Measurements from ENCODE around the gene ZNF644.
"Not testable (repeated sequence)": the region's sequence is repeated elsewhere in the genome, so short reads cannot be mapped to it uniquely, and the experiment has no call there.

The ZNF644 gene

GRCh38 chr1:91063403-91063802 is 41.6 kb upstream of the ZNF644 start:
- not testable (repeated sequence) for H2AK5ac ChIP-seq (ENCODE audit: low read length); H3K36me3 ChIP-seq (ENCODE audit: control insufficient read depth in 1 of 2, insufficient read depth in 2 of 2, low read length in 2 of 2); H3K79me1 ChIP-seq (ENCODE audit: low read length); H3K79me2 ChIP-seq (ENCODE audit: control insufficient read depth, insufficient read depth, low read length, poor library complexity); H2BK12ac ChIP-seq (ENCODE audit: low read length); H3K27ac ChIP-seq (ENCODE audit: low read depth, low read length); H3K4me3 ChIP-seq (ENCODE audit: low read depth, low read length); H3K4ac ChIP-seq (ENCODE audit: low read depth, low read length); H3K4me1 ChIP-seq (ENCODE audit: control insufficient read depth in 1 of 2, insufficient read depth in 2 of 2, low read length in 2 of 2); H4K12ac ChIP-seq (ENCODE audit: low read depth, low read length); H3K14ac ChIP-seq (ENCODE audit: low read length); H3K27me3 ChIP-seq (ENCODE audit: insufficient read depth, low read length); DNase-seq; H3K23ac ChIP-seq (ENCODE audit: low read length); H2BK5ac ChIP-seq (ENCODE audit: low read depth, low read length, poor library complexity); H2AFZ ChIP-seq (ENCODE audit: insufficient read depth, low read length, poor library complexity); H2BK120ac ChIP-seq (ENCODE audit: insufficient read depth, low read length, poor library complexity); H3K9ac ChIP-seq (ENCODE audit: low read length); H3K9me3 ChIP-seq (ENCODE audit: insufficient read depth, low read depth, low read length); H4K91ac ChIP-seq (ENCODE audit: low read depth, low read length); H4K8ac ChIP-seq (ENCODE audit: low read depth, low read length); H3K18ac ChIP-seq (ENCODE audit: low read length); H3K4me2 ChIP-seq (ENCODE audit: low read length)
- WGBS (ENCODE audit: extremely low coverage, insufficient coverage, insufficient read length) = no CpG with 5 or more reads among the region's 5 CpGs

- Histone ChIP-seq H3K79me2 (ENCODE audit: control insufficient read depth, insufficient read depth, low read length, poor library complexity) (no peaks in the 10 kb centered on the region), H3K36me3 (ENCODE audit: control insufficient read depth in 1 of 2, insufficient read depth in 2 of 2, low read length in 2 of 2) (no peaks in the 10 kb centered on the region), H4K8ac (ENCODE audit: low read depth, low read length) (no peak overlapping the region), H3K14ac (ENCODE audit: low read length) (no peak overlapping the region), H4K12ac (ENCODE audit: low read depth, low read length) (no peak overlapping the region), H3K27me3 (ENCODE audit: insufficient read depth, low read length) (no peaks in the 10 kb centered on the region), H3K4ac (ENCODE audit: low read depth, low read length) (no peak overlapping the region), H3K4me3 (ENCODE audit: low read depth, low read length) (no peak overlapping the region), H2AFZ (ENCODE audit: insufficient read depth, low read length, poor library complexity) (no peak overlapping the region), H3K79me1 (ENCODE audit: low read length) (no peaks in the 10 kb centered on the region), H2AK5ac (ENCODE audit: low read length) (no peak overlapping the region), H3K9me3 (ENCODE audit: insufficient read depth, low read depth, low read length) (no peaks in the 10 kb centered on the region), H3K4me2 (ENCODE audit: low read length) (no peak overlapping the region), H4K91ac (ENCODE audit: low read depth, low read length) (no peak overlapping the region), H3K18ac (ENCODE audit: low read length) (no peak overlapping the region), H3K27ac (ENCODE audit: low read depth, low read length) (no peak overlapping the region), H2BK12ac (ENCODE audit: low read length) (no peak overlapping the region), H2BK120ac (ENCODE audit: insufficient read depth, low read length, poor library complexity) (no peak overlapping the region), H3K23ac (ENCODE audit: low read length) (no peak overlapping the region), H3K9ac (ENCODE audit: low read length) (no peak overlapping the region), H3K4me1 (ENCODE audit: control insufficient read depth in 1 of 2, insufficient read depth in 2 of 2, low read length in 2 of 2) (no peaks in the 10 kb centered on the region), H2BK5ac (ENCODE audit: low read depth, low read length, poor library complexity) (no peak overlapping the region)
- no peak for DNase-seq
- WGBS (ENCODE audit: extremely low coverage, insufficient coverage, insufficient read length) = 86% methylated on average over 1 of the region's 2 CpGs
Measured at GRCh38 chr1:91059157-91059556, 37.3 kb upstream of the ZNF644 start.

- Histone ChIP-seq H3K27me3 (ENCODE audit: insufficient read depth, low read length) (no peaks in the 10 kb centered on the region), H3K79me1 (ENCODE audit: low read length) (no peaks in the 10 kb centered on the region), H3K36me3 (ENCODE audit: control insufficient read depth in 1 of 2, insufficient read depth in 2 of 2, low read length in 2 of 2) (no peaks in the 10 kb centered on the region), H2BK5ac (ENCODE audit: low read depth, low read length, poor library complexity) (no peak overlapping the region), H3K9me3 (ENCODE audit: insufficient read depth, low read depth, low read length) (no peaks in the 10 kb centered on the region), H3K18ac (ENCODE audit: low read length) (no peak overlapping the region), H4K12ac (ENCODE audit: low read depth, low read length) (no peak overlapping the region), H3K14ac (ENCODE audit: low read length) (no peak overlapping the region), H2AK5ac (ENCODE audit: low read length) (no peak overlapping the region), H3K4me2 (ENCODE audit: low read length) (no peak overlapping the region), H2BK12ac (ENCODE audit: low read length) (no peak overlapping the region), H3K9ac (ENCODE audit: low read length) (no peak overlapping the region), H3K79me2 (ENCODE audit: control insufficient read depth, insufficient read depth, low read length, poor library complexity) (no peaks in the 10 kb centered on the region), H3K4me1 (ENCODE audit: control insufficient read depth in 1 of 2, insufficient read depth in 2 of 2, low read length in 2 of 2) (no peaks in the 10 kb centered on the region), H3K23ac (ENCODE audit: low read length) (no peak overlapping the region), H4K8ac (ENCODE audit: low read depth, low read length) (no peak overlapping the region), H3K27ac (ENCODE audit: low read depth, low read length) (no peak overlapping the region), H3K4ac (ENCODE audit: low read depth, low read length) (no peak overlapping the region), H3K4me3 (ENCODE audit: low read depth, low read length) (no peak overlapping the region), H4K91ac (ENCODE audit: low read depth, low read length) (no peak overlapping the region), H2BK120ac (ENCODE audit: insufficient read depth, low read length, poor library complexity) (no peak overlapping the region), H2AFZ (ENCODE audit: insufficient read depth, low read length, poor library complexity) (no peak overlapping the region)
- DNase-seq = no peak
- WGBS (ENCODE audit: extremely low coverage, insufficient coverage, insufficient read length) = no CpG with 5 or more reads among the region's 2 CpGs
Measured at GRCh38 chr1:91057784-91058183, 35.9 kb upstream of the ZNF644 start.

DNA sequence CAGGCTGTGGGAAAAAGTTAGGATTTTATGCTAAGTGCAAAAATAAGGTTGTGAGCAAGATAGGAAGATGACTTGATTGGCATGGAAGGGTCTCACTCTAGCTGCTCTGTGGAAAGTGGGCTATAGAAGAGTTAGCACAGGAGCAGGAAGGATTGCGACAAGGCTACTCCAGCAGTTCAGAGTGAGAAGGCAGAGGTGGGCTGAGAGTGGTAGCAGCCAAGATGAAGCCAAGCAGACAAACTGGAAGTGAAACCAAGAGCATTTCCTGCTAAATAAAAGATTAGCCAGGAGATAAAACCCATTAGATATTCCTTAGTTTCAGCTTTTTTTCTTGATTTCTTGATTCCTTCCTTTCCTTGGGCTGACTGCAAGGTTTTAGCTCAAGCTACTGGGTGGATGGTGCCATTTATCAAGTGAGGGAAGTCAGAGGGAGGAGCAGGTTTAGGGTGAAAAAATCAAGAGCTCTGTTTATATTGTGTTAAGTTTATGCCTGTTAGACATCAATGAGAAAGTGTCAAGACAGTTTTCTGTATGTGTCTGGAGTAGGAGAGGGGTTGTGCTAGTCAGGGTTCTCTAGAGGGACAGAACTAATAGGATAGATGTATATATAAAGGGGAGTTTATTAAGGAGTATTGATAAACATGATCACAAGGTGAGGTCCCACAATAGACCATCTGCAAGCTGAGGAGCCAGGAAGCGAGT is 33.1 kb upstream of the ZNF644 start:
- no peak overlapping the region for H2BK5ac ChIP-seq (ENCODE audit: low read depth, low read length, poor library complexity)
- H3K27ac ChIP-seq (ENCODE audit: low read depth, low read length) = no peak overlapping the region
- H3K79me1 ChIP-seq (ENCODE audit: low read length) = no peaks in the 10 kb centered on the region
- no peak overlapping the region for H3K23ac ChIP-seq (ENCODE audit: low read length)
- H3K14ac ChIP-seq (ENCODE audit: low read length) = no peak overlapping the region
- no peak overlapping the region for H3K4me2 ChIP-seq (ENCODE audit: low read length)
- no peak overlapping the region for H2BK12ac ChIP-seq (ENCODE audit: low read length)
- no peak overlapping the region for H4K8ac ChIP-seq (ENCODE audit: low read depth, low read length)
- H3K18ac ChIP-seq (ENCODE audit: low read length) = no peak overlapping the region
- no peaks in the 10 kb centered on the region for H3K4me1 ChIP-seq (ENCODE audit: control insufficient read depth in 1 of 2, insufficient read depth in 2 of 2, low read length in 2 of 2)
- H2AFZ ChIP-seq (ENCODE audit: insufficient read depth, low read length, poor library complexity) = no peak overlapping the region
- no peak overlapping the region for H4K12ac ChIP-seq (ENCODE audit: low read depth, low read length)
- H3K27me3 ChIP-seq (ENCODE audit: insufficient read depth, low read length) = no peaks in the 10 kb centered on the region
- H4K91ac ChIP-seq (ENCODE audit: low read depth, low read length) = no peak overlapping the region
- no peak overlapping the region for H3K4ac ChIP-seq (ENCODE audit: low read depth, low read length)
- no peak overlapping the region for H3K4me3 ChIP-seq (ENCODE audit: low read depth, low read length)
- no CpG with 5 or more reads among the region's 2 CpGs for WGBS (ENCODE audit: extremely low coverage, insufficient coverage, insufficient read length)
- no peak overlapping the region for H2AK5ac ChIP-seq (ENCODE audit: low read length)
- H3K36me3 ChIP-seq (ENCODE audit: control insufficient read depth in 1 of 2, insufficient read depth in 2 of 2, low read length in 2 of 2) = no peaks in the 10 kb centered on the region
- no peaks in the 10 kb centered on the region for H3K79me2 ChIP-seq (ENCODE audit: control insufficient read depth, insufficient read depth, low read length, poor library complexity)
- DNase-seq = no peak
- no peaks in the 10 kb centered on the region for H3K9me3 ChIP-seq (ENCODE audit: insufficient read depth, low read depth, low read length)
- no peak overlapping the region for H3K9ac ChIP-seq (ENCODE audit: low read length)
- H2BK120ac ChIP-seq (ENCODE audit: insufficient read depth, low read length, poor library complexity) = no peak overlapping the region

All from trophoblast cell (in vitro differentiated cells and primary cell).